HG03457 (cell line): Measurements from ENCODE around the gene FCAMR.

Source experiments
- ATAC-seq: cut with Tn5 transposase; IDR thresholded peaks from one replicate; pipeline ENCODE4 v1.9.1; 2021; ENCODE audit warnings: moderate number of reproducible peaks; ENCODE audit not compliant: unreplicated experiment

The FCAMR gene

DNA sequence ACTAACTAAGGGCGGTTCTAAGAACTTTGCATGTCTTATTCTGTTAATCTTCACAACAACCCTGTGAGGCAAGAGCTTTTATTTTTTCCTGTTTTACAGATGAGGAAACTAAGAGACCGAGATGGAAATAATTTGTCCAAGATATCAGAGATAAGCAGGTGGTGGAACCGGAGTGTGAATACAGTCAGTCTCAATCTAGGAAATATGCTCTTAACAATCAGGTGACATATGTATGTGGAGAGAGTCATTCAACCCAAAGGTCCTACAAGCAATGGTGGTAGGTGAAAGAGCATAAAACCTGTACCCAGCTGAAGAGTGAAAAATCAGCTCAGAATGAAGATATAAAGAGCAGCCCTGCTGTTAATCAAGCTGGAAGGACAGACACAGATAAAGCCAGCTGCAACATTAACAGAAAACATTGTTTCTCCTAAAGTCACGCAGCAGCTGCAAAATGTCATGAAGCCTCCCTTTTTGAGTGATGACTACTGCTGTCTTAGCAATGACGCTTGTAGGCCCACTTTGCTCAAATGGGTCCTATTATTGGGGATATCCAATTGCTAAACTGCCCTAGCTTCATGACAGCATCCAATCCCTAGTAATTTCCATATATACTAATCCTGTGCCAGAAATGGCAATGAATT, 30.5 kb upstream of the FCAMR start:
- ATAC-seq = no peak

DNA sequence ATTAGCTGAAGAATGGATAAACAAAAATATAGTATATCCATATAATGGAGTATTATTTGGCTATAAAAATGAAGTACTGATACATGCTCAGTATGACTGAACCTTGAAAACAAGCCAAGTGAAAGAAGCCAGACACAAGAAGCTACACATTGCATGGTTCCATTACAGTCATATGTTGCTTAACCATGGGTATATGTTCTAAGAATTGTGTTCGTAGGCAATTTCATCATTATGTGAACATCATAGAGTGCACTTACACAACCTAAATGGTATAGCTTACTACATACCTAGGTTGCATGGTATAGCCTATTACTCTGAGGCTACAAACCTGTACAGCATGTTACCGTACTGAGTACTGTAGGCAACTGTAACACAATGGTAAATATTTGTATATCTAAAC, 28.6 kb upstream of the FCAMR start:
- ATAC-seq = no peak

GRCh38 chr1:206992790-206993189, 22.5 kb upstream of the FCAMR start:
- ATAC-seq = no peak

- no peak for ATAC-seq
Measured at GRCh38 chr1:206987873-206988272, 17.6 kb upstream of the FCAMR start.

DNA sequence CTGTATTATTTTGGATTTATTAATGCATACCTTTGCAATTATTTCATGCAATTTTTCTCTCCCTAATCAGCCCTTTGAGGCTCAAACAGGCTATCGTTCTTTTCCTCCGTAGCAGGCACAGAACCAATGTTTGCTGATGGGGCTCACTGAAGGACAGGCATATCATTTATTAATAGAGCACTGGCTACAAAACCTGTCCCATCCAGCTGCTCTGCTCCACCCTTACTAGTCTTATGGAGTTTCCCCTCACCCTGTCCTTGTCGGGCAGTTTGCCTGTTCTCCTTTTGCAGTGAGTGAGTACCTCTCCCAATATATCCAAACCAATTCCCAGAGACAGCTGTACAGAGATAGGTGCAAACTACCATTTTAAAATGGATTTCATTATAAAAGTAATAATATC, 16.6 kb upstream of the FCAMR start:
- no peak for ATAC-seq

GRCh38 chr1:206986402-206986801, 16.1 kb upstream of the FCAMR start:
- no peak for ATAC-seq

DNA sequence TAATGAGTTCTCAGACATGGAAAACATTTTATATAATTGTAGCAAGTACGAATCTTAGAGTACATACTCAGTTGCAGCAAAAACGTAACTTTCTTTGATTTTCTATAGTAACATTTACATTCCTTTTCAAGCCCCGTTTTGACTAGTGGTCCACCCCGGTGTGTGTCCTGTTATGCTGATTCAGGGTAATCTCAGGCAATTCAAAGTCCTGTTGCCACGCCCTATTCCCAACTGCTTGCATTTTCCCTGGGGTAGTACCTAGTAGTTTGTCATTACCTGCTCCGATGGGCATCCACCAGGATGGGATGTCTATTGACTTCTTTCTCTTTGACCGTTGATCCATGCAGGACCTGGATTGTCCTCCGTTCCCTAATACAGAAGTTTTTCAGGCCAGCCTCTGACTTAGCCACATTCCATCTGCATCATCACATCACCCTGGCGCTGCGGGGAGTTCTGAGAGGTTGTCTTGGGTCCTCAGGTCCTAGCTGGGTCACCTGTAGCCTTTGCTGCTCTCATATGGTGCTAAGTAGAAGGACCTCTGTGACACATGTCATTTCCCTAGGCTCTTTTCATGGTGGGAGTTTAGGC, 15.0 kb upstream of the FCAMR start:
- ATAC-seq = no peak

GRCh38 chr1:206982216-206982615, 12.0 kb upstream of the FCAMR start:
- no peak for ATAC-seq

- ATAC-seq = no peak
Measured at GRCh38 chr1:206979379-206980043, 9.3 kb upstream of the FCAMR start.

- no peak for ATAC-seq
Measured at GRCh38 chr1:206978259-206978658, 8.0 kb upstream of the FCAMR start.

- ATAC-seq = no peak
Measured at GRCh38 chr1:206975306-206975705, 5.0 kb upstream of the FCAMR start.

DNA sequence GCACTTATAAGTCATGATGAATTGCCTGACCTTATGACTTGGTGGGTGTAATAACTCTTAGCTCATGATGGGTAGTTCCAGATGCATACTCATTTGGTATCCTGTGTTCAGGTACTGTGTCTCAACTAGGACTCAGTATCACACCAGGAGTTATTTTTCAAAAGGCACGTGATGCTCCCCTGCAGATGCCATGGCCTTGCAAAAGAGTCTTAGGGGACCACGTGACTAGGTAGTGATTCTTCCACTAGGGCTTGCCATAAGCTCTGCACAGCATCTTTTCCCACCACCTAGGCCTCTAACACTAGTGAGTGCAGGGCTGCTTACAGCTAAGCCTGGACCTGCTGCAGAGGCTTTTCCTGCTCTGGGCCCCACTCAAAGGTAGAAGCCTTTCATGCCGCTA, 3.9 kb upstream of the FCAMR start:
- ATAC-seq = no peak

DNA sequence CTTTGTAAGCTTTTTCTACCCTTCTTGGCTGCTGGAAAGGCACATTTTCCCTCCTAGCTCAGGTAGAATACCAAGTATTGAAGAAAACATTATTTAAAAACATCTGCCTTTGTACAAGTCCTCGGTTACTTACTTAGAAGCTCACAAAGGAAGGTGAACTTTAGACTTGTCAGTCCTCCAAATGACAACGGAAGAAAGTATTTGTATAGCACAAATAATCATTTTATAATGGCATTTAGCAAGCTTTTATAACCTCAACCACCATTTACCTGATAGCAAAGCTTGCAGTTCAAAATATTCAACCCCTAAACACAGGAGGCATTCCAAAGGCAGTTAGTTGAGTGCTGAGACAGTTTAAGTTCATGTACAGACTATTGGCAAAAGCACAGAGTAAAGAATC, 2.5 kb upstream of the FCAMR start:
- ATAC-seq = no peak

DNA sequence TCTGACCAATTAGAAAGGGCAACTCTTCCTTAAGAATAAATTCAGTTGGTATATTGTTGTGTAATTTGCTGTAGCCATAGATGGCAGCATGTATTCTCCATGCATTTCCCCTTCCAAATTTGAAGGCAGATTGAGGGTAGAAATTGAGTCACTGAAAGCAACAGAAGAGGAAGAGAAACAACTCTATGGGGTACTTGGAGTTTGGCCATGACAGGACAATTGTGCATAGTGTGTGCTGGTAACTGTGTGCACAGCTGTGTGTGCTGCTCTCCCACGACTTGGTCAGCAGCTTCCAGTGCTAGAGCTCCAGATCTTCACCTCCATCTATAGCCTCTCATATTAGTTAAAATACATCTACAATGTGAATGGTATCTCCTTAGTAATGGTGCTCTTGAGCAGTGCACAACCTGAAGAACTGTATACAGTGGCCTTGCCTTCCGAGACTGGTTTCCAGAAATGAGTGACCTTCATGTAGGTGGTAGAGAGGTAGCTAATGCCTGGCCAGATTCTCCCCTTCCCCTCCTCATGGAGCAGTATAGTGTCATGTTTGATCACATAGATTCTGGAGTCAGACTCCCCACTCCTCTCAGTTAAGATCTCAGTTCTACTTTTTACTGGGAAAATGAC, 882 bp upstream of the FCAMR start:
- ATAC-seq = peak; percentile 35

DNA sequence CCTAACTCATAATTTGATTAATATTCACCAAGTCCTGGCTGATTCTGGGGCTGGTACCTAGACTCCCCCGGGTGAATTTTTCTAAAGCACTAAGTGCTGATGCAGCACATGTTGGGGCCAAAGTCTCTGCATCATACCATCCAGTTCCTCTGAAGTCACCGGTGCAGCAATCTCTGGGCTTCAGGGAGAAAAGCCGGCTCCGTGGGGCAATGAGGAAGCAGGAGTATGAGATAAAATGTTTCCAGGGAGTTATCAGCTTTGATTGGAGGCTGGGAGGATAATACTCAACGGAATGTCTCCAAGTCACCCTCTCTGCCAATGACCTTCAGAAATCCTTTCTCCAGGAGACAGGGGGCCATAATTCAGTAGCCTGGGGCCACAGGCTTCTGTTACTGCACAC, 1.2 kb downstream of the FCAMR start:
- ATAC-seq = no peak

DNA sequence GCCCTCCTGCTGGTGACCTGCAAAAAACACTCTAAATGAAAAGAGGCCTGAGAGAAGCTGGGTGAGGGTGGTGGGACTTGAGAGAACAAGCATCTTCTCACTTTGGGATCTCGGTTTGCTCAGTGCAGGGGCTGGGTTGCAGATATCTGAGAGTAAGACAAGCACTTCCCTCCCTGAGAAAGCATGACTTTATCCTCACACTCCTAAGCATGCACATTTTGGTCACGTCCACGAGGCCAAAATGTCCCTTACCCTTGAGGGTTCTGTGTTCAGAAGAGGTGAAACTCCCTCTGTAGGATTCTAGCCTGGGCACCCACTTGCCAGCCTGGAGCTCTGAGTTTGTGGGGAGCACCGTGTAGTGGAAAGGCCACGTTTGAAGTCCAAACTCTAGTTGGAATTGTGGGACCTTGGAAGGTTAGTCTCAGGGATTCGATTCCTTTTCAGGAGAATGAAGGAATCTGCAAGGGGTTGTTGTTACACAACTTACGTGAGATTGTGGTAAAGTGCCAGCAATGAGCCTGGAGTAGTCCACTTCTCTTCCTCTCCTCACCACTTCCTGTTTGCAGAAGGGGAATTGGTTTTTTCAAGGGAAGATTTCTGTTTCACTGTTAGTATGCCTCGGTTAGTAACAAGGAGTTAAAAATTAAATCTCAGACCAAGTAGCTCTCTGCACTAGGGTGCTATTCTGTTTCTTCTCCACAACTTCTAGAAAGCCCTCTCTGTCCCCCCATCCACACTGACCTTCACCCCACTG, 3.0 kb downstream of the FCAMR start:
- peak; percentile 51 for ATAC-seq

DNA sequence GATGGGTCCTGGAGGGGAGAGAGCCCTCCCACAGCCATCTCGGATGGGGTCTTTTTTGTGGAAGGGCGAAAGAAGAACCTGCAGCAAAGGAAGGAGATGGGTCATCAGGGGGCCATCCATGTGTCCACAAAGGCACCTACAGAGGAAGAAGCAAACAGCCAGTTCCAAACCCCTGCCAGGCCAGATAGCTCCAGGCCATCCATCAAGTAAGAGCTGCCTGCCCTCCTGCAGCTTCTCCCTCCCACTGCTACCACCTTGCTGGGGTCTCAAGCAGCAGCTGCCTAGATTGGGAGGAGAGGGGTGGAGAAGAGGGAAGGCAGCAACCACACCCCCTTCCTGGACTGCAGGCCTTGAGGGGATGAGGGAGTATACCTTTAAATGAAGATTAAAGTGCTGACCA, 4.5 kb downstream of the FCAMR start:
- ATAC-seq = no peak

GRCh38 chr1:206963740-206964139, 6.5 kb downstream of the FCAMR start:
- no peak for ATAC-seq

- no peak for ATAC-seq
Measured at GRCh38 chr1:206963119-206963712, 7.0 kb downstream of the FCAMR start.

GRCh38 chr1:206962272-206962671, 8.0 kb downstream of the FCAMR start:
- no peak for ATAC-seq

DNA sequence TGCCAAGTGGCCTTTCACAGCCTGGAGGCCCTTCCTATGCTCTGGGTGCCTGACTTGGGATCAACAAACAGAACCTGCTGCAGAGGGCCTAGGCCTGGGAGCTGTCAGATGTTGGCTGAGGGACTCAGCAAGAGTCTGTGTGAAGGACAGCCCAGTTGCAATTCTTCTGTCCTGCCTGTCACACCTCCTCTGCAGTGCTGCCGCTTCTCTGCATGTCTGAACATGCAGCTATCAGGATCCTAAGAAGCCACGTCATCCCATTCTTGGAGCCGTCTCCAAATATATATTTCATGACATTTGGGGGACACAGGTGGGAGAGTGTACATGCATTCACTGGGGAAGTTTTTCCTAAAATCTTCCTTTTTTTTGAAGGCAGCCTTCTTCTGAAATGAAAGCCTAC, 8.6 kb downstream of the FCAMR start:
- no peak for ATAC-seq
